KOPT-K1 (cell line): Measurements from ENCODE around the gene PTPRF.

ENCODE experiments used
- H3K27ac ChIP-seq: fragments of 200-600 bp; sonication (generic); 2 replicates; pipeline ENCODE4 v1.5.1; 2016; ENCODE audit warnings: antibody characterized with exemption, mild to moderate bottlenecking, low read depth, low read length; ENCODE audit not compliant: poor library complexity, severe bottlenecking
- H3K36me3 ChIP-seq: fragments of 200-600 bp; sonication (generic); 2 replicates; pipeline ENCODE4 v1.5.1; 2017; ENCODE audit warnings: antibody characterized with exemption, mild to moderate bottlenecking, low read length, moderate library complexity; ENCODE audit not compliant: insufficient read depth
- H3K9me3 ChIP-seq: fragments of 200-600 bp; sonication (generic); 2 replicates; pipeline ENCODE4 v1.5.1; 2017; ENCODE audit warnings: antibody characterized with exemption, low read length, mild to moderate bottlenecking; ENCODE audit not compliant: insufficient read depth, poor library complexity, severe bottlenecking

Gene PTPRF

GRCh38 chr1:43522776-43523480, 7.8 kb upstream of the PTPRF start:
- H3K27ac ChIP-seq, result no peak overlapping the region
- H3K36me3 ChIP-seq, result no peaks in the 10 kb centered on the region
- H3K9me3 ChIP-seq, result no peaks in the 10 kb centered on the region

- H3K27ac ChIP-seq, result no peak overlapping the region
- H3K36me3 ChIP-seq, result no peaks in the 10 kb centered on the region
- H3K9me3 ChIP-seq, result no peaks in the 10 kb centered on the region
Observed at GRCh38 chr1:43524804-43525203, 5.9 kb upstream of the PTPRF start.

DNA sequence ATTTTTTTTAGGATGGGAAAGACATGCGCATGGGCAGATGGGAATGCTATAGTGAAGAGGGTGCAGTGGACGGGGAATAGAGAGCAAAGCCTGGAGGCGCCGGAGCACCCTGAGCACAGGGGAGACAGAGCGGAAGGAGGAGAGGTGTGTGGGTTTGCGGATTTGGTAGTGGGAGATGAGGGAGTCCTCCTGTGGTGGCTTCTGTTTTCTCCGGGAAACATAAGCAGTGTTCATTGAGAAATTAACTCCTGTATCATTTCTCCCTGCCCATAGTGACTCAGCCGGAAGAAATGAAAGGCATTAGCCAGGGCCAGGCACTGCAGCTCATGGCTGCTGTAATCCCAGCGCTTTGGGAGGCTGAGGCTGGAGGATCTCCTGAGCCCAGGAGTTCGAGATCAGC, 4.7 kb upstream of the PTPRF start:
- Histone ChIP-seq H3K27ac (no peak overlapping the region), H3K36me3 (no peaks in the 10 kb centered on the region), H3K9me3 (no peaks in the 10 kb centered on the region)

GRCh38 chr1:43527111-43527878, 3.4 kb upstream of the PTPRF start:
- H3K36me3 ChIP-seq, result no peaks in the 10 kb centered on the region
- no peak overlapping the region for H3K27ac ChIP-seq
- no peaks in the 10 kb centered on the region for H3K9me3 ChIP-seq

- Histone ChIP-seq H3K27ac (no peak overlapping the region), H3K9me3 (no peaks in the 10 kb centered on the region), H3K36me3 (no peaks in the 10 kb centered on the region)
Observed at GRCh38 chr1:43529206-43529731, 1.4 kb upstream of the PTPRF start.

DNA sequence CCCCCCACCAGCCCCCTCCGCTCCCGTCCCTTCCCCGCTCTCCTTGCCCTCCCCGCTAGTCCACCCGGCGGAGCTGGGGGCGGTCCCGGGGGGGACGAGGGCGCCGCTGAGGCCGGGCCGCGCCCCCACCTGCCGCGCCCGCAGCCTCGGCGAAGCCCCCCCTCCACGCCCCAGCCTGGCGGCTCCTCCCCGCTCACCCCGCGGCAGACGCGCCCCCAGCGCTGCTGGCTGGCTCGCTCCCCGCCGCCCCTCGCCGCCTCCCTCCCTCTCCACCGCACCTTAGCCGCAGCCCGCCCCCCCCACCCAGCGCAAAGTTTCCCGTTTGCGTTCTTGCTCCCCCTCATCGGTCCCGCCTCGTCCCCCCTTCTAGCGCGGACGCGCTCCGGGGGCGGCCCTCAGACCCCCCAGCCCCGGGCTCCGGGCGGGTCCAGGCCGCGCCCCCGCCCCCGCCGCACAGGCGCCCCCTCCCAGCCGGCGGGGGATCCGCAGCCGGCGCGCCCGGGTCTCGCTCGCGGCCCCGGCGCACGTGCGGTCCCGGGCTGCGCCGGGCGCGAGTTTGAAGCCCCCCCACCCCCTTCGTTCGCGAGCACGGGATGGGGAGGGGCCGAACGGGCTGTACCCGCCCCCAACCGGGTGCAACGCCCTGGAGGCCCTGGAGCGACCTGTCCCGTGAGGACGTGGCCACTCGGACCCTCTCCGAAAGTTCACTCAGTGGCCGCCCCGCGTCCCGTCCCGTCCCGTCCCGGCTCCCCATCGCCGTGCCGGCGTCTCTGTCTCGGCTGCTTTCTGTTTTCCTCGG, 623 bp downstream of the PTPRF start:
- Histone ChIP-seq H3K9me3 (no peaks in the 10 kb centered on the region), H3K36me3 (no peaks in the 10 kb centered on the region), H3K27ac (no peak overlapping the region)

GRCh38 chr1:43531906-43532584, 1.4 kb downstream of the PTPRF start:
- H3K36me3 ChIP-seq, result no peaks in the 10 kb centered on the region
- H3K27ac ChIP-seq, result no peak overlapping the region
- H3K9me3 ChIP-seq, result no peaks in the 10 kb centered on the region

DNA sequence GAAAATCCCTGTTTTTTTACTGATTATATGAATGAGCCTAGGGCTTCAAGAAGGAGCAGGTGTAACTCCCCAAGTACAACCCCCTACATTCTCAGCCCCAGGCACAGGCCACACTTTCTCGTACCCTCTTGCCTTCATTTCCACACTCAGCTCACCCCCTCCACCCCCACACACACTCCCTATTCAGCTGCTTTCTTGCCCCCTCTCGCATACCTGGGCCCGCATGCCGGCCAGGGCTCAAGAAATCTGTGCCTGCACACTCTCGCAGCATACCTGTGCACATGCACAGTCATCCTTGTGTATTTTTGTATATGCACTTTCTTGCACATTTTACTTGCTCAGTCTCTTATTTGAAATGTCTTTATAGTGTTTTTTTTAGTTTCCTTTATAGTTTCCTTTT, 2.0 kb downstream of the PTPRF start:
- no peaks in the 10 kb centered on the region for H3K9me3 ChIP-seq
- H3K36me3 ChIP-seq, result no peaks in the 10 kb centered on the region
- no peak overlapping the region for H3K27ac ChIP-seq

DNA sequence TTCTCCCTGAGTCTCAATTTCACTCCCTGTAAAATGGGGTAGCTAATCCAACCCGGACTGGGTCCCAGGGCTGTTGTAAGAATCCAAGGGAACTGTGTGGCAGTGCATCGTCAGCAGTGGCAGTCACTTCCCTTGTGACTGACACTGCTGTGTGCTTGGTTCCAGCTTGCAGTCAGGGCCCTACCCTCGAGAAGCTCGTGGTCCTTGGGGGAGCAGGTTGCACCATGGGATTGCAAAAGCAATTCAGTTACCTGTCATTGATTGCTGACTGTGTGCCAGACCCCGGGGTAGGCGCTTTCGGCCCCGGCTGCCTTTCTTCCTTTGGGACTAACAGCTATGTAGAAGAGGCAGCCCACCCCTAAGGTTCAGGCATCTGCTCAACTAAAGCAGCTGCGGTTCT, 2.9 kb downstream of the PTPRF start:
- Histone ChIP-seq H3K27ac (no peak overlapping the region), H3K9me3 (no peaks in the 10 kb centered on the region), H3K36me3 (no peaks in the 10 kb centered on the region)

GRCh38 chr1:43534256-43534655, 3.6 kb downstream of the PTPRF start:
- Histone ChIP-seq H3K36me3 (no peaks in the 10 kb centered on the region), H3K27ac (no peak overlapping the region), H3K9me3 (no peaks in the 10 kb centered on the region)

DNA sequence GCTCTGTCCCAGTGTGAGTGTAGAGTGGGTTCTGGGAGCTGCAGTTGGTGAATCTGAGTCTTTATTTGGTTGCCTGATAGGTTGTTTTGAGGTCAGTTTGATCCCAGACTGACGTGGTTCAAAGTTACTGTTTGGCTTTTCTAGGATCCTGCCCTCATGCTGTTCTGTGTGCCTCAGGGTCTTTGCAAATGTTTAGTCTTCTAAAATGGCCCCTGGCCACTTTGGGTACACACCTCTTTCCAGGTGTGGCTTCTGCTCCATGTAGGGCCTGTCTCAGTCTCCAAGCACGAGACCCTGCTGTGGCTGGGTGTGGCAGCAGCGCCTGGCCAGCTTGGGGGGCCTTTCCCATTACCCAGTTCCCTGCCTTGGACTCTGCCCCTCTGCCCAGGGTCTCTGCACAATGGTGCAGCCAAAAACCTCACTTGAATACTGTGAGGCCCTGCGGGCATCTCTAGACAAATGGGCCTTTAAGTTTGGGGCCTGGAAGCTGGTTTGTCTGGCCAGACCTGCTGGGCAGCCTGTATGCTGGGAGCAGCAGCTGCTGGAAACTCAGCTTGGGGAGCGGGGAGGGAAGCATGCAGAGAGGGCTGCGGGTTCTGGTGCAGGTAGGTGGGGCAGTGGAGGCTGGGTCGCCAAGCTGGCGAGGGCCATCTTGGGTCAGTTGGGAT, 5.6 kb downstream of the PTPRF start:
- no peak overlapping the region for H3K27ac ChIP-seq
- H3K36me3 ChIP-seq, result no peaks in the 10 kb centered on the region
- H3K9me3 ChIP-seq, result no peaks in the 10 kb centered on the region

DNA sequence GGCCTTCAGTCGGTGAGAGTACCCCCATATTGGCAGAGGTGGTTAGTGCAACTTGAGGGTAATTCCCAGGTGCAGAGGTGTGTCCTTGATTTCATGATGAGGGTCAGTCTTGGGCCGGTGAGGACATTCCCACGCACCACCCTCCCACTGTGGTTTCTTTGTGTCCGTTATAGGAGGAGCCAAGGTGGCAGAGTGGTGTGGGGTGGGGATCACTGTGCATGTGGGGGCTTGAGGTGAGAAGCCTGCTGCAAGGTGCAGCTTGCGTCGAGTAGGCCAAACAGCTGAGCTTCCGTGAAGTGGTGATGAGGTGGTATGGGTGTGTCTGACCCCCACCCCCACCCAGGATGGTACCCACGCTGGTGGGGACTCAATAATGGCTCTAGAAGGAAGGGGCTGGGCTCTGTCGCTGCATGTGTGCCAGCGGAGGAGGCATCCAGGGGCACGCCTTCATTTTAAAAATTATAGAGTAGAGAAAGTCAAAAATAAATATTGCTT, 6.2 kb downstream of the PTPRF start:
- H3K27ac ChIP-seq, result no peak overlapping the region
- no peaks in the 10 kb centered on the region for H3K9me3 ChIP-seq
- H3K36me3 ChIP-seq, result no peaks in the 10 kb centered on the region

- no peak overlapping the region for H3K27ac ChIP-seq
- H3K9me3 ChIP-seq, result no peaks in the 10 kb centered on the region
- no peaks in the 10 kb centered on the region for H3K36me3 ChIP-seq
Observed at GRCh38 chr1:43537423-43538142, 6.9 kb downstream of the PTPRF start.

DNA sequence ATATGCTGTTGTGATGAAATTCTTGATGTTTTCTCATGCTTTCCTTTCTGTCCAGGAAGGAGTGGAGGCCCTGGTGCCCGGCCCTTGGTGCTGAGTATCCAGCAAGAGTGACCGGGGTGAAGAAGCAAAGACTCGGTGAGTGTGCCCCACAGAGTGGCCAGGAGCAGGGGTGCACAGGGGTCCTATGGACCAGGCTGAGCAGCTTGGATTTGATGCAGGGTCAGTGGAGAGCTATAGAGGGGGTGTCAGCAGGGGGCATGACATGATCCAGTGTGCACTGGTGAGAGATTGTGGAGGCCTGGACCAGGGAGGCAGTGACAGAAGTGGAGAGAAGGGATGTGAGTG, 7.4 kb downstream of the PTPRF start:
- H3K9me3 ChIP-seq, result no peaks in the 10 kb centered on the region
- H3K36me3 ChIP-seq, result no peaks in the 10 kb centered on the region
- no peak overlapping the region for H3K27ac ChIP-seq
